ENCODE results near the gene LEMD2.

DNA sequence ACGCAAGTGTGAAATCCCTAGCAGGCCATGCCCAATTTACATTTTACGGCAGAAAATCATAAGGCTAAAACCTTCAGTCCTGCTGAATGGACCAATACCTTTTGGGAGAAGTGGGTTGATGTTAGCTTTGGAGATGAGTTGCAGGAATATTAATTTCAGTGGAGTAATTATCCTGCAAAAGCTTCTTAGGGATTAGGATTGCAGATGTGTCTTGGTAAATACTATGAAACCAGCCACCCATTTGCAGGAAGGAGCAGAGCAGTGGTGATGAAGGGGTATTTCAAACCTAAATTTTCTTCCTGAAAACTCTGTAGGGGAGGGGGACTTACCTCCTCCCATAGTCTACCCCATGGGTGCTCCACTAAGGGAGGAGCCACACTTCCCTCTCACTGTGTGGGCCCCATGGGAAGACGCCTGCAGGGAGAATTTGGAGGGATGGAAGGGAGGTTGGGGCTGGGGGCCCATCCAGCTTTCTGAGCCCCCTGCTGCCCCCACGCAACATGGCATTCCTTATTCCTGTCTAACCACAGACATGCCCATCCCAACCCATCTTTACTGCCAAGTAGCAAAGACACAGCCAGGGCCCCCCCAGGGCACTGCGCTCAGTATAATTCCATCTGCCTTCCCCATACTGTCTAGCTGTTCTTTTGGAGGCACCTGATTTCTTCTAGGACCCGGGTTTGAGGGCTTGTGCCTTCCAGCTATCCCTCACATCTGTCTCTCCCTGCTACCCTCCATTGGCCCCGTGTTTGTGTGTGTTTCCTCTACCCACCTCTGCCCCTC is 62.8 kb downstream of the LEMD2 start:
- TF ChIP-seq CTCF (optimal IDR thresholded peaks at IDR 0.05 in 1 of 3, IDR thresholded peaks at IDR 0.05 in 1 of 3, conservative IDR thresholded peaks at IDR 0.05 in 1 of 3; ENCODE audit: extremely low read depth in 1 of 3, insufficient read depth in 2 of 3, low read length in 3 of 3) = no peak
- no peak for TF ChIP-seq EZH2 (IDR thresholded peaks at IDR 0.05; ENCODE audit: low read length)

Measured in keratinocyte (primary cell).